ENCODE data around the gene RMI1. TPM values are rescaled to one million over a fixed set of nuclear protein-coding genes. Genes with fewer than 3 reads are reported as not detected.

RMI1 gene
- polyA plus RNA-seq, 1 donor (not counting 4 experiments of a cell fraction or from before 2014, with no cell fraction given) = 3.6 TPM

DNA sequence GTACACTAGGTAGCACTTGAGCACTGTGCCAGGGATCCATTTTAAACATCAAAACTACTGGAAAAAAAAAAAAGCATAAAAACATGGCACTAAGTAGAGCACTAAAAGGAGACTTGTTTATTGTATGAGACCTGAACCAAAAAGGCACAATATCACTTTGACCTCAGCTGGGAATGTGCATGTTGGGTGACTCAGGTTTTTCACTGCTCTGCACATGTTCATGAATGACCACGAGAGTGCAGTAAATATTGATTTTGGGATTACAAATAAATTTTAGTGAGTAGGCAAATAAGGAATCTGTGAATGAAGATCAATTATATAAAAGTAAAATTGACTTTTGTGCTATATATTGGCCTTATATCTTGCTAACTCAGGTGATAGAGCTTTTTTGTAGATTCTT is 11.8 kb downstream of the RMI1 start:
- H3K9me1 ChIP-seq (ENCODE audit: control insufficient read depth, extremely low read depth, insufficient read depth, low read length) = no peaks in the 10 kb centered on the region
- dilution Hi-C loops (cut with MboI; ENCODE audit: extremely low pct_ligation_motif_present, low sequenced_read_pairs) = no loop called here
- no peak overlapping the region for H3K27ac ChIP-seq (ENCODE audit: control insufficient read depth, insufficient read depth, low read length)
- no peaks in the 10 kb centered on the region for H3K9me3 ChIP-seq (ENCODE audit: control insufficient read depth, low read depth, low read length)
- no peaks in the 10 kb centered on the region for H3K36me3 ChIP-seq (ENCODE audit: control insufficient read depth in 2 of 2, extremely low read depth in 1 of 2, insufficient read depth in 2 of 2, low read length in 2 of 2)
- no peak overlapping the region for H3K4me3 ChIP-seq (ENCODE audit: control insufficient read depth in 2 of 3, extremely low read depth in 1 of 3, insufficient read depth in 2 of 3, low read depth in 1 of 3, low read length in 3 of 3)
- peaks cover 9% of the 10 kb centered on the region for H3K79me2 ChIP-seq (ENCODE audit: control insufficient read depth, insufficient read depth, low read length)
- FAIRE-seq (no peak), DNase-seq (ENCODE audit: low read depth, low spot score) (no peak)
- H4K20me1 ChIP-seq (ENCODE audit: control insufficient read depth, extremely low read depth, insufficient read depth, low read length) = no peaks in the 10 kb centered on the region
- no peaks in the 10 kb centered on the region for H3K27me3 ChIP-seq (ENCODE audit: control insufficient read depth, extremely low read depth, insufficient read depth, low read length)
- TF ChIP-seq EZH2 (IDR thresholded peaks at IDR 0.05; ENCODE audit: low read length) = no peak
- TF ChIP-seq, protein P1, sequence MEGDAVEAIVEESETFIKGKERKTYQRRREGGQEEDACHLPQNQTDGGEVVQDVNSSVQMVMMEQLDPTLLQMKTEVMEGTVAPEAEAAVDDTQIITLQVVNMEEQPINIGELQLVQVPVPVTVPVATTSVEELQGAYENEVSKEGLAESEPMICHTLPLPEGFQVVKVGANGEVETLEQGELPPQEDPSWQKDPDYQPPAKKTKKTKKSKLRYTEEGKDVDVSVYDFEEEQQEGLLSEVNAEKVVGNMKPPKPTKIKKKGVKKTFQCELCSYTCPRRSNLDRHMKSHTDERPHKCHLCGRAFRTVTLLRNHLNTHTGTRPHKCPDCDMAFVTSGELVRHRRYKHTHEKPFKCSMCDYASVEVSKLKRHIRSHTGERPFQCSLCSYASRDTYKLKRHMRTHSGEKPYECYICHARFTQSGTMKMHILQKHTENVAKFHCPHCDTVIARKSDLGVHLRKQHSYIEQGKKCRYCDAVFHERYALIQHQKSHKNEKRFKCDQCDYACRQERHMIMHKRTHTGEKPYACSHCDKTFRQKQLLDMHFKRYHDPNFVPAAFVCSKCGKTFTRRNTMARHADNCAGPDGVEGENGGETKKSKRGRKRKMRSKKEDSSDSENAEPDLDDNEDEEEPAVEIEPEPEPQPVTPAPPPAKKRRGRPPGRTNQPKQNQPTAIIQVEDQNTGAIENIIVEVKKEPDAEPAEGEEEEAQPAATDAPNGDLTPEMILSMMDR (optimal IDR thresholded peaks at IDR 0.05 in 1 of 3, IDR thresholded peaks at IDR 0.05 in 1 of 3, conservative IDR thresholded peaks at IDR 0.05 in 1 of 3; ENCODE audit: extremely low read depth in 1 of 3, insufficient read depth in 2 of 3, low read length in 3 of 3) = no peak
- no peak overlapping the region for H3K4me2 ChIP-seq (ENCODE audit: control insufficient read depth, extremely low read depth, insufficient read depth, low read depth, low read length)
- H3K4me1 ChIP-seq (ENCODE audit: control insufficient read depth, extremely low read depth, insufficient read depth, low read length) = no peaks in the 10 kb centered on the region
- H3K9ac ChIP-seq (ENCODE audit: control insufficient read depth, extremely low read depth, insufficient read depth, low read length) = no peak overlapping the region
- H2AFZ ChIP-seq (ENCODE audit: control insufficient read depth, low read length) = no peak overlapping the region

DNA sequence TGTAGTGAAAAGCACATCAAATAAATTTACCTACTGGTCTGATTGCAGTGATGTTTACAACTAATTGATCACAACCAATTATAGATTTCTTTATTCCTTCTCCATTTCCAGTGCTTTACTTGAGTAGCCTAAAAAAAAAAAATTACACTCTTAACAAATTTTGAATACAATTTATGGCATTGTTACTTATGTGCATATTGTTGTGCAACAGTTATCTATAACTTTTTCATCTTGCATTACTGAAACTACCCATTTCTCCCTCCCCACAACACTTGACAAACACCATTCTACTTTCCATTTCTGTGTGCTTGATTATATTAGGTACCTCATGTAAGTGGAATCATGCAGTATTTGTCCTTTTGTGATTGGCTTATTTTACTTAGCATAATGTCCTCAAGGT is 12.3 kb downstream of the RMI1 start:
- Histone ChIP-seq H3K27me3 (ENCODE audit: control insufficient read depth, extremely low read depth, insufficient read depth, low read length) (no peaks in the 10 kb centered on the region), H3K36me3 (ENCODE audit: control insufficient read depth in 2 of 2, extremely low read depth in 1 of 2, insufficient read depth in 2 of 2, low read length in 2 of 2) (no peaks in the 10 kb centered on the region), H2AFZ (ENCODE audit: control insufficient read depth, low read length) (no peak overlapping the region), H3K27ac (ENCODE audit: control insufficient read depth, insufficient read depth, low read length) (no peak overlapping the region), H3K9ac (ENCODE audit: control insufficient read depth, extremely low read depth, insufficient read depth, low read length) (no peak overlapping the region), H3K9me1 (ENCODE audit: control insufficient read depth, extremely low read depth, insufficient read depth, low read length) (no peaks in the 10 kb centered on the region), H4K20me1 (ENCODE audit: control insufficient read depth, extremely low read depth, insufficient read depth, low read length) (no peaks in the 10 kb centered on the region), H3K9me3 (ENCODE audit: control insufficient read depth, low read depth, low read length) (no peaks in the 10 kb centered on the region), H3K79me2 (ENCODE audit: control insufficient read depth, insufficient read depth, low read length) (peaks cover 5% of the 10 kb centered on the region), H3K4me1 (ENCODE audit: control insufficient read depth, extremely low read depth, insufficient read depth, low read length) (no peaks in the 10 kb centered on the region), H3K4me2 (ENCODE audit: control insufficient read depth, extremely low read depth, insufficient read depth, low read depth, low read length) (no peak overlapping the region), H3K4me3 (ENCODE audit: control insufficient read depth in 2 of 3, extremely low read depth in 1 of 3, insufficient read depth in 2 of 3, low read depth in 1 of 3, low read length in 3 of 3) (no peak overlapping the region)
- TF ChIP-seq EZH2 (IDR thresholded peaks at IDR 0.05; ENCODE audit: low read length) = no peak
- TF ChIP-seq, protein P1 (optimal IDR thresholded peaks at IDR 0.05 in 1 of 3, IDR thresholded peaks at IDR 0.05 in 1 of 3, conservative IDR thresholded peaks at IDR 0.05 in 1 of 3; ENCODE audit: extremely low read depth in 1 of 3, insufficient read depth in 2 of 3, low read length in 3 of 3) = no peak
- dilution Hi-C loops (cut with MboI; ENCODE audit: extremely low pct_ligation_motif_present, low sequenced_read_pairs) = no loop called here
- DNase-seq (ENCODE audit: low read depth, low spot score) (no peak), FAIRE-seq (no peak)

Measured in keratinocyte (primary cell).